Activated CD4-positive, alpha-beta T cell treated with anti-CD3 and anti-CD28 coated beads, Interleukin-2, Interleukin-6, amounts not matched to agents 100 ng/mL and 50 ng/mL, durations not matched to agents 16 hours and 8 hours (primary cell): Measurements from ENCODE around the gene NINJ2.
"Not testable (repeated sequence)": the region's sequence is repeated elsewhere in the genome, so short reads cannot be mapped to it uniquely, and the experiment has no call there.

Source experiments
- DNase-seq: peaks from one replicate; pipeline ENCODE4 v3.0.0-alpha.2; 2020

Gene NINJ2

GRCh38 chr12:669576-669945 lies 6.3 kb upstream of the NINJ2 start:
- DNase-seq, result no peak

- no peak for DNase-seq
Observed at GRCh38 chr12:668090-668481, 4.8 kb upstream of the NINJ2 start.

GRCh38 chr12:666766-667308 lies 3.6 kb upstream of the NINJ2 start:
- peak; percentile 73 for DNase-seq

GRCh38 chr12:666066-666465 lies 2.8 kb upstream of the NINJ2 start:
- DNase-seq, result no peak

- no peak for DNase-seq
Observed at GRCh38 chr12:664779-665092, 1.5 kb upstream of the NINJ2 start.

DNA sequence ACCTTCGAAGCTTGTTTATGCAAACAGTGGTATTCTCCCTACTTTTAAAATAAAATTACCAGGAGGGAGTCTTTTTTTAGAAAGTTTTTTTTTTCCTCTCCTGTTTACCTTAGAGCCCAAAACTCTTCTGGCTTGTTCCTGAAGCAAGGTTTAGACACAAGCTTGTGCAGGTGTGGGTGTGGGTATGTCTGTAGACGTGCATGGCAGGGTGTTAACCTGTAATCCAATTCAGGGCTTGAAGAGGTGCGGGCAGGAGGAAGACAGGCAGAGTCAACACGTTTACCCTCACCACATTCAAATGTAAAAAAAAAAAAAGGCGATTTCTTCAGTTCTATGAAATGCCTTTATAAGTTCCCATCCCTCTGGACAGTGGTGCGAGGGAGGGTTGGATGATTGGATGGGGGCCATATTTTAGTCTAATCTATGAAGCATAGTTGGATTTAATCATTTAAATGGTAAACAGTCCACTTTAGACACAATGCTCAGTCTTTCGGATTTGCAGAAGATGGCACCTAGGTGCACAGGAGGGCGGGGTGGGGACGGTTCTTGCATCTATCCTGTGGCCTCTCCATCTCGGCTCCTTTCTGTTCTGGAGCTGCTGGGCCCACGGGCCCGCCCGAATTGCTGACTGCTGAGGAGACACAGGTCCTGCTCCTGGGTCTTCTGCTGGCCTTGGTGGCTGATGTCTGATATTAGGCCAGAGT lies 982 bp upstream of the NINJ2 start:
- no peak for DNase-seq

DNA sequence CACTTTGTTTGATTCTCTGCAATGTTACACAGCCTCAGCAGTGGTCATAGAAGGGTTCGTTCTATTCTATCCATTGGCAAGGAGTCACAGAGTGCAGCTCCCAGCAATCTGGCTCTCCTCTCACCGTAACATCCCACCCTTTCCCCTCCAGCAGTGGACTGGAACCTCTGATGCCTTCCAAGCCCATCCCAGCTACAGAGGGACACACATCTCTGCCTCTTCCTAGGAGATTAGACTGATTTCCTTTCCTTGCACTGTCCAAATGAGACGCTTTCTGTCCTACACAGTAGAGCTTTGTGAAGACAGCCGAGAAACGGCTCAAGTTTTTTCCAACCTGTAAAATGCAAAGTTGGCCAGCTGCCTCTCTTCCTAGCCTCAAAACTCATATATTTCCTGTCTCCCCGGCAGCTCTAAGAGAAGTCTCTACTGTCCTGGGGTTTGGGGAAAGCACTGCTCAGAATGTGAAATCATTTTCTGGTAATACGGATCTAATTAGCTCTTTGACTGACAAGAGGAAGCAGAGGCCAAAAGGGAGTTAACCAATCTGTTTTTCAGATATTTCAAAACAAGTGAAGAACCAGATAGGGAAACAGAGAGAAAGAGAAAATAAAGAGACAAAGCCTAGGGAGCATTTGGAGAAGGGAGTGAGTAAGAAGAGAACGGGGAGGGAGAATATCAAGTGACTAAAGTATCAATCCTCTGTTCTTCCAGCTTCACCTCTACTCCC lies 516 bp downstream of the NINJ2 start:
- DNase-seq, result no peak

DNA sequence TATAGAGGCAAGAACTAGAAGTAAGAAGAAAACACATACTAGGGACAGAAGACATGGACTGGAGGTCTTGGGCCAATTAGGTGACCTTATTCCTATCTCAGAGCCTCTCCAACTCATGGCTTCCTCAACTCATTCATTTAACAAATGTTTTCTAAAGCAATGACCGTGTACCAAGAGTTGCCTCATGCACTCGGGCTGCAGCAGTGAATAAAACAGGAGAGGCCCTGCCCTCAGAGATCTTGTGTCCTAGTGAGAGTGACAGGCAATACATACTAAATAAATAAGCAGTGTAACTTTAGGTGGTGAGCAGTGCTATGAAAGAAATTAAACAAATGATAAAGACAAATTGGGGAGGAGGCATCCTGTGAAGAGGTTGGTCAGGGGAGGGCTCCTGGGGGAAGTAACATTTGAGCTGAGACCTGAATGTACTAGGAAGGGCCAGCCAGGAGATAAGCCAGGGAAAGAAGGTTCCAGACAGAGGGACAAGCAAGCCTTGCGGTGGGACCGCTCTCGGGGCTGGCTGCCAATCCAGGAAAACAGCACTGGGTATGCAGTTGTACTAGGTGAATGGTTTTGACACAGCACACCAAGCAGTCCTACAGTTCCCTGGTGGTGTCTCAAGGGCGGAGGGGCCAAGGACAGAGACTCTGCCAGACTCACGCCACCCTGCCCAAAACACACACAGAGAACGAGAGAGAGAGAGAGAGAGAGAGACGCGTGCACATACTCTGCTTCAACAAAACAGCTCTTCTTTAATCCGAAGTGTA lies 1.3 kb downstream of the NINJ2 start:
- DNase-seq, result no peak

DNA sequence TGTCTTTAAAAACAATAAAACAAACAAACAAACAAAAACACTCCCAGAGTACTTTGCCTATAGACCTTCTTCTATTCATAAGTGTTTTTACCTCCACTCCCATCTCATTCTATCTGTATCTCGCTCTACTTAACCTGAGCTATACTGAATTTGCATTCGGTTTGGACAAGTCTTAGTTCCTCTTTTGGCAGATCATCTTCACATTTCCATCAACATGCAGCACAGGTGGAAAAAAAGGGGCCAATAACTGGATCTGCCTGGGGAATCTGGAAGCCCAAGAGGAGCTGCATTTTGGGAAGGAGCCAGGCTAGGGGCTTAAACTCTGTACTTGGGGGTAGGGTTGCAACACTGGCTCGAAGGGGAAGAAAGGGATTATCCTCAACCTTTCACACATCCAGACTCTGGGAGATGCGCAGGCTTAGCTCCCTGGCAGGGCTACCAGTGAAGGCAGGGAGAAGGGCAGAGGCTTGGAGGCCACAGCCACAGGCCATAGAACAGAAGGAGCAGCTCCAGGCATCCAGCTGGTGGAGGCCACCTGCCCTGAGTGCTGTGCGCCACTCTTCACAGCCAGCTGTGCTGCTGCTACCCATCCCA lies 4.1 kb downstream of the NINJ2 start:
- DNase-seq, result no peak

GRCh38 chr12:650983-651382 lies 12.3 kb downstream of the NINJ2 start:
- no peak for DNase-seq

- no peak for DNase-seq
Observed at GRCh38 chr12:647385-648085, 15.7 kb downstream of the NINJ2 start.

GRCh38 chr12:646442-647384 lies 16.5 kb downstream of the NINJ2 start:
- DNase-seq, result no peak

DNA sequence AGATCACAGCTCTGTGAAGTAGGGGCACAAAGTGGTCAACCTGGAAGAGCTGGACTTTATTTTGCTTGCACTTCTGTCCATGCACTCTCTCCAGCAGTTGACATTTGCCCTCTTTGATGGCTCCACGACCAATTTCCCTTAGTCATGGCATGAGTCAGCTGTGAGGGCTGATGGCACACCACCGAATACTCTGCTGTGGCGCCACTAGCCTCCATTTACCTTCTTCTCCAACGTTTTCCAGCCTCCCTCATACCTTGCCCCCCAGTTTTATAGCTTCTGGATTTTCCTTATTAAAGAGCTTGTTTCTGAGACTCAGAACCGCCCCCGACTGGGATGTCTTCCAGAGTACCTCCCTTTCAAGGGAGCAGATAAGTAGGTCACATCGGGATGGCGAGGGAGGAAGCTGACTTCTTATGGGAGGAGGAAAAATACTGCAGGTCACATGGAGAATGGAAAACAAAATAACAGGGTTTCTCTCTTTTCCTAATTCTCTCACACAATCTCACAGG lies 17.6 kb downstream of the NINJ2 start:
- DNase-seq, result no peak

- no peak for DNase-seq
Observed at GRCh38 chr12:644818-645552, 18.3 kb downstream of the NINJ2 start.

DNA sequence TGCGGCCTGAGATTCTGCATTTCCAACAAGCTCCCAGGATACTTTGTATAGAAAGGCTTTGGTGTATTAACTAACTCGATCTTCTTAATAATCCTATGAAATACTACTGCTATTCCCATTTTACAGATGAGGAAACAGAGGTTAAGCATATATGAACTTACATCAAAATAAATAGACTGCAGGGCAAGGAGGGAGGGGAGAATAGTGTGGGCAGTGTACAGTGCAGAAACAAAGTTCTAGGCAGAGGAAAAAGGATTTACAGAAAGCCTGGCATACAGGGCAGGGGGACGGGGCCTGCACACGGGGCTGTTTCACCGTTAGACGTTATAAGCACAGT lies 19.0 kb downstream of the NINJ2 start:
- DNase-seq, result no peak

DNA sequence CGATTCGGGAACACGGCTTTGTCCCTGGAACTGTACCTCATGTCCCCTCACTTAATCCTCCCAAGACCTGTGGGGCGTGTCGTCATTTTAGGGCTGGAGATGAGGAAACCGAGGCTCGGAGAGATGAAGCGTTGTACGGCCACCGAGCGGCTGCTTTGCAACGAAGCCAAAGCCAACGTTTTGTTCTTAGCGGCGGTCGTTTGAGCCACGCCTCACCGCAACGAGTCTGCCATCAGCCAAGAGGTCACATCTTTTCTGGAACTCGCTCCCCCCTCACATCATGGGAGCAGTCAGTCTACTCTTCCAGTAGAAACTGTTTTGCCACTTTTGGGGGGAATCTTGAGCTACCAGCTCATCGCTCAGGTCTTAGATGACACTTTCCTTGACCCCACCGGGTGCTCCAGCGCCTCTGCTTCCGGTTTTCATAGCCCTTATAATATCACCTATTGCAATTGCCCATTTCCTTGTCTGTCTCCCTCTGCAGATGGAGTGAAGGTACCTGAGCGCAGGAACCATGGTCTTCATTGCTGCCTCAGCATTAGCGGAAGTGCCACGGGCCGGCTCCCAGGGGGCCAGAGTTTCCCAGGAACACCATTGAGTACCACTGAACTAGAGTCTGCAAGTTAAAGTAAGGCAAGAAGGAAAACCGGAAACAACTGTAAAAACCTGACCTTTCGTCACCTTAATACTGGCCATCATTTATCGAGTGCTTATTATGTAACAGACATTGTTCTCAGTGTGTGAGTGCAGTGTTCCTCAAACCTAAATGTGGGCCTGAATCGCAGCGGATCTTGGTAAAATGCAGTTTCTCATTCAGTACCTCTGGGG lies 19.6 kb downstream of the NINJ2 start:
- peak; percentile 45 for DNase-seq

DNA sequence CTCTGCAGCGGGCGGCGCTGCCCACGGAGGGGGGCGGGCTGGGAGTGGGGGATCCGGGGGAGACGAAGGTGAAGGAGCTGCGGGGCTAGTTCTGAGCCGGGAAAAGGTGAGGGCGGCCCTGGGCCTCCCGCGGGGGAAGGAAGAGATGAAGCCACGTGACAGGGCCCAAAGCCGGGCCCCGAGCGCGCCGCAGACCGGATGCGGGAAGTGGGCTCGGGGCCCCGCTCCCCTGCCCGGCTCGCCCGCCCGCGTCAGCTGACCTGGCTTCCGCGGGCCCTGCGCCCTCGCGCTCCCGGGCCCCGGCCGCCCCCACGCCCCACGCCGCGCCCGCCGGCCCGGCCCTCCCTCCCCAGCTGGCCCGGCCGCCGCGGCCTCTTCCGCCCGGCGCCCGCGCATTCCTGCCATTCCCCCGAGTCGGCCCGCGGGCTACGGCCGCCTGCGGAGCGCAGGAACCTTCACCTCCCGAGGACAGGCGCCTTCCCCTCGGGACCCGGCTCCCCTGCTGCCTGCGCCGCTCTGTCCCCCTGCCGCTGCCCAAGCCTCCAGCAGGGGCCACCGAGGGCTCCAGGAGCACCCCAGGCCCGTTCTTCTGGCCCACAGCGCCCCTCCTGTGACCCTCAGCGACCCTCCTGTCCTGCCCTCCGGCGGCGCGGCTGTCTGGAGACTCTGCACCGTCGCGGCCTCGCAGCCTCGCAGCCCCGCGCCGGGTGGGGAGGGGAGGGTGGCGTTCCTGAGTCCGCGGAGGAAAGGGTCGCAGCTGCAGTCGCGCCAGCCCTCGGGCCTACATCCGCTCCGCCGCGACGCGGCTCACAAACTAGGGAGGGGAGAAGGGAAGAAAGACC lies 20.4 kb downstream of the NINJ2 start:
- peak; percentile 90 for DNase-seq

DNA sequence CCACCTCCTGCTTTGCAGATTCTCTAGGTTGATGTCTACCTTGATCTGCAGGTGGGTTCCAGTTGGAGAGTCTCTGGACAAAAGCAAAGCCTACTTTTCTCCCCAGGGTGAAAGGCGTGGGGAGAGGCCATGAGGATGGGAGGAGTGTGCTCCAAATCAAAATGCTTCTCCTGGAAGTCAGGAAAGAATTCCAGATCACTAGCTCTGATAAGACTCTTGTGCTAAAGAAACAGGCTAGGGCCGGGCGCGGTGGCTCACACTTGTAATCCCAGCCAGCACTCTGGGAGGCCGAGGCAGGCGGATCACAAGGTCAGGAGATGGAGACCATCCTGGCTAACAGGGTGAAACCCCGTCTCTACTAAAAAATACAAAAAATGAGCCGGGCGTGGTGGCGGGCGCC lies 21.9 kb downstream of the NINJ2 start:
- DNase-seq, result not testable (repeated sequence)

- no peak for DNase-seq
Observed at GRCh38 chr12:640773-641172, 22.5 kb downstream of the NINJ2 start.
